ENCODE results near the gene RHOBTB1. TPM values are rescaled to one million over a fixed set of nuclear protein-coding genes. Genes with fewer than 3 reads are reported as not detected.

The RHOBTB1 gene
- total RNA-seq, 2 donors from 2014 or later, result 6.6 to 6.8 TPM

DNA sequence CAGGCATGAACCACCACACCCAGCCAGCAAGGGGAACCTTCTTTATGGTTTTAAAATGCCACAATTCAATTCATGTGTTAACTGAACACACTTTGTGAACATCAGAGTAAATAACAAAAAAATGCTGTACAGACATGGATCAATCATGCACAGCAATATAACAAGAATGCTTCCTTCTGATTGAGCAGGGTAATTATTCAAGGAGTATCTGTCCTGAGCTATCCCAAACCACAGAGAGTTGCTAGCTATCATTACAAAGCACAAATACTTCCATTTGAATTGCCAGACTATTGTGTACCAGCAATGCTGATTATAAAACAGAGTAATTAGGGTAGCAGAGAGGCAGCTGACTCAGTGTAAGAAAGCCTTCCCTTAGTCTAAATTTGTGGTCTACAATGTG is 11.3 kb upstream of the RHOBTB1 start:
- H3K4me1 ChIP-seq (ENCODE audit: control insufficient read depth, insufficient read depth, low read length), result no peaks in the 10 kb centered on the region
- Mint-ChIP-seq H3K27ac (no peak overlapping the region), H3K9me3 (no peaks in the 10 kb centered on the region), H3K36me3 (ENCODE audit: low read depth) (no peaks in the 10 kb centered on the region), H3K4me1 (no peaks in the 10 kb centered on the region), H3K27me3 (ENCODE audit: insufficient read depth) (peaks cover 2% of the 10 kb centered on the region), H3K4me3 (no peak overlapping the region)
- no peak overlapping the region for H3K9ac ChIP-seq (ENCODE audit: extremely low read depth, low read length, poor library complexity, severe bottlenecking)
- H3K27me3 ChIP-seq (ENCODE audit: control insufficient read depth, insufficient read depth, low read length, poor library complexity, severe bottlenecking), result no peaks in the 10 kb centered on the region
- no peaks in the 10 kb centered on the region for H3K9me3 ChIP-seq (ENCODE audit: control insufficient read depth, low read length)
- no peak overlapping the region for H3K27ac ChIP-seq (ENCODE audit: low read depth, low read length)
- H3K4me3 ChIP-seq (ENCODE audit: low read length), result no peak overlapping the region
- no peaks in the 10 kb centered on the region for H3K36me3 ChIP-seq (ENCODE audit: control insufficient read depth, insufficient read depth, low read length)
- TF ChIP-seq, protein P1, sequence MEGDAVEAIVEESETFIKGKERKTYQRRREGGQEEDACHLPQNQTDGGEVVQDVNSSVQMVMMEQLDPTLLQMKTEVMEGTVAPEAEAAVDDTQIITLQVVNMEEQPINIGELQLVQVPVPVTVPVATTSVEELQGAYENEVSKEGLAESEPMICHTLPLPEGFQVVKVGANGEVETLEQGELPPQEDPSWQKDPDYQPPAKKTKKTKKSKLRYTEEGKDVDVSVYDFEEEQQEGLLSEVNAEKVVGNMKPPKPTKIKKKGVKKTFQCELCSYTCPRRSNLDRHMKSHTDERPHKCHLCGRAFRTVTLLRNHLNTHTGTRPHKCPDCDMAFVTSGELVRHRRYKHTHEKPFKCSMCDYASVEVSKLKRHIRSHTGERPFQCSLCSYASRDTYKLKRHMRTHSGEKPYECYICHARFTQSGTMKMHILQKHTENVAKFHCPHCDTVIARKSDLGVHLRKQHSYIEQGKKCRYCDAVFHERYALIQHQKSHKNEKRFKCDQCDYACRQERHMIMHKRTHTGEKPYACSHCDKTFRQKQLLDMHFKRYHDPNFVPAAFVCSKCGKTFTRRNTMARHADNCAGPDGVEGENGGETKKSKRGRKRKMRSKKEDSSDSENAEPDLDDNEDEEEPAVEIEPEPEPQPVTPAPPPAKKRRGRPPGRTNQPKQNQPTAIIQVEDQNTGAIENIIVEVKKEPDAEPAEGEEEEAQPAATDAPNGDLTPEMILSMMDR (conservative IDR thresholded peaks at IDR 0.05), result no peak
- DNase-seq, result no peak

DNA sequence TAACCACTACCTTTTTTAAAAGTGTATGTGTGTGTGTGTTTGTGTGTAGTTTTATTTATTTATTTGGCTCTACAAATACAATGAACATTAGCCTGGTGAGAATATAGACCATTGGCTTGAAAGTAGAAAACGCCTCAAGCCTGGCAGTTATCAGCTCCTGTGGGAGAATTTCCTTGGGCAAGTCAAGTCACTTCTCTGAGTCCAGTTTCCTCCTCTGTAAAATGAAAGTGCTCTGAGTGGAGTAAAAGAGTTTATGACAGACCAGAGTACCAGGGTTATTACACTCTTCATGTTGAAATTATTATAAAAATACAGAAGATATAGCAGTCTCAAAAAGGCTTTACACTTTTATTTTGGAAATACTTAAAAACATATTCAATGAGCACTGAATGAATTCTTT is 10.1 kb upstream of the RHOBTB1 start:
- Histone ChIP-seq H3K27me3 (ENCODE audit: control insufficient read depth, insufficient read depth, low read length, poor library complexity, severe bottlenecking) (no peaks in the 10 kb centered on the region), H3K27ac (ENCODE audit: low read depth, low read length) (no peak overlapping the region), H3K9ac (ENCODE audit: extremely low read depth, low read length, poor library complexity, severe bottlenecking) (no peak overlapping the region), H3K4me1 (ENCODE audit: control insufficient read depth, insufficient read depth, low read length) (no peaks in the 10 kb centered on the region), H3K9me3 (ENCODE audit: control insufficient read depth, low read length) (no peaks in the 10 kb centered on the region), H3K36me3 (ENCODE audit: control insufficient read depth, insufficient read depth, low read length) (no peaks in the 10 kb centered on the region), H3K4me3 (ENCODE audit: low read length) (no peak overlapping the region)
- 60 to 88% methylated on average over 1 of the region's 1 CpG for WGBS, 2 experiments (ENCODE audit: insufficient coverage in 1 of 2, insufficient read length in 1 of 2)
- H3K4me1 Mint-ChIP-seq, result no peaks in the 10 kb centered on the region
- TF ChIP-seq, protein P1 (conservative IDR thresholded peaks at IDR 0.05), result no peak
- H3K36me3 Mint-ChIP-seq (ENCODE audit: low read depth), result no peaks in the 10 kb centered on the region
- no peaks in the 10 kb centered on the region for H3K9me3 Mint-ChIP-seq
- peaks cover 2% of the 10 kb centered on the region for H3K27me3 Mint-ChIP-seq (ENCODE audit: insufficient read depth)
- H3K4me3 Mint-ChIP-seq, result no peak overlapping the region
- no peak for DNase-seq
- H3K27ac Mint-ChIP-seq, result no peak overlapping the region

DNA sequence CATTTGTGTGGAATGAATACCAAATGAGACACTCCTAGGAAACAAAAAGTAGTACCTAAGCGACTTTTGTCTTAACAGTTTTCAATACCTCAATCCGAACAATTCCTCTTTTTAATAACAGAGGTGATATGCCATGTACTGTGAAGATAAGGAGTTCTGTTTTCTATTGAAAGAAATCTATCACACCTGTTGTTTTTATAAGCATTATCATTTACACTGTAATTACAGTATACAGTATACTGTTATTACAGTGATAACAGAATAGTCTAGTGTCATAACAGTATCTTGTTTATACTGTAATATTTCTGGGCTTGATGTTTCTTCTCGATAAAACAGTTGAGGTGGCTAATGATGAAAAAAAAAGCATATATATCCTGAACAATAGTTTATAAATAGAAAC is 9.4 kb upstream of the RHOBTB1 start:
- Mint-ChIP-seq H3K27me3 (ENCODE audit: insufficient read depth) (peaks cover 8% of the 10 kb centered on the region), H3K27ac (no peak overlapping the region), H3K9me3 (no peaks in the 10 kb centered on the region), H3K4me3 (no peak overlapping the region), H3K4me1 (no peaks in the 10 kb centered on the region), H3K36me3 (ENCODE audit: low read depth) (no peaks in the 10 kb centered on the region)
- TF ChIP-seq, protein P1 (conservative IDR thresholded peaks at IDR 0.05), result no peak
- Histone ChIP-seq H3K27me3 (ENCODE audit: control insufficient read depth, insufficient read depth, low read length, poor library complexity, severe bottlenecking) (peaks cover 4% of the 10 kb centered on the region), H3K4me1 (ENCODE audit: control insufficient read depth, insufficient read depth, low read length) (no peaks in the 10 kb centered on the region), H3K9ac (ENCODE audit: extremely low read depth, low read length, poor library complexity, severe bottlenecking) (no peak overlapping the region), H3K27ac (ENCODE audit: low read depth, low read length) (no peak overlapping the region), H3K4me3 (ENCODE audit: low read length) (no peak overlapping the region), H3K9me3 (ENCODE audit: control insufficient read depth, low read length) (no peaks in the 10 kb centered on the region), H3K36me3 (ENCODE audit: control insufficient read depth, insufficient read depth, low read length) (no peaks in the 10 kb centered on the region)
- WGBS, 2 experiments (ENCODE audit: insufficient coverage in 1 of 2, insufficient read length in 1 of 2), result 90% methylated on average over 2 of the region's 3 CpGs; no CpG with 5 or more reads in 1 of the 2 experiments
- no peak for DNase-seq

Measured in endodermal cell (in vitro differentiated cells).